Neural progenitor cell (in vitro differentiated cells): Measurements from ENCODE around the gene DHRS9.

Experiments
- CTCF ChIP-seq: fragments of 200-600 bp; sonication (generic); IDR thresholded peaks from 2 replicates; pipeline ENCODE4 v1.5.1; 2017; ENCODE audit warnings: antibody characterized with exemption, mild to moderate bottlenecking
- EZH2 ChIP-seq: fragments of 200-600 bp; sonication (generic); IDR thresholded peaks from 2 replicates; pipeline ENCODE4 v1.6.1; 2017; ENCODE audit warnings: antibody characterized with exemption, mild to moderate bottlenecking, moderate library complexity
- EZH2phosphoT487 ChIP-seq: fragments of 200-600 bp; sonication (generic); IDR thresholded peaks from 2 replicates; pipeline ENCODE4 v1.6.1; 2017; ENCODE audit warnings: antibody characterized with exemption

- no peak for TF ChIP-seq CTCF
- no peak for TF ChIP-seq EZH2
- no peak for TF ChIP-seq EZH2phosphoT487
These were observed 20.2 kb upstream of the DHRS9 start for GRCh38 chr2:169049142-169049541.
